HG02943 (cell line): Measurements from ENCODE around the gene CHST15.

Experiments
- ATAC-seq: cut with Tn5 transposase; IDR thresholded peaks from one replicate; pipeline ENCODE4 v1.9.1; 2021; ENCODE audit warnings: mild to moderate bottlenecking, low read depth, moderate library complexity; ENCODE audit not compliant: unreplicated experiment

CHST15 gene

GRCh38 chr10:124092860-124093773 lies at the start of gene CHST15:
TSS of gene CHST15 (minus strand) at chr10:124093598. CDS start at chr10:124046212, 47,386 bp downstream.
- ATAC-seq, result no peak

GRCh38 chr10:124142960-124143359 lies 49.6 kb upstream of the CHST15 start:
- ATAC-seq, result no peak

GRCh38 chr10:124142006-124142739 lies 48.8 kb upstream of the CHST15 start:
- no peak for ATAC-seq

- ATAC-seq, result no peak
Observed at GRCh38 chr10:124138883-124139348, 45.5 kb upstream of the CHST15 start.

DNA sequence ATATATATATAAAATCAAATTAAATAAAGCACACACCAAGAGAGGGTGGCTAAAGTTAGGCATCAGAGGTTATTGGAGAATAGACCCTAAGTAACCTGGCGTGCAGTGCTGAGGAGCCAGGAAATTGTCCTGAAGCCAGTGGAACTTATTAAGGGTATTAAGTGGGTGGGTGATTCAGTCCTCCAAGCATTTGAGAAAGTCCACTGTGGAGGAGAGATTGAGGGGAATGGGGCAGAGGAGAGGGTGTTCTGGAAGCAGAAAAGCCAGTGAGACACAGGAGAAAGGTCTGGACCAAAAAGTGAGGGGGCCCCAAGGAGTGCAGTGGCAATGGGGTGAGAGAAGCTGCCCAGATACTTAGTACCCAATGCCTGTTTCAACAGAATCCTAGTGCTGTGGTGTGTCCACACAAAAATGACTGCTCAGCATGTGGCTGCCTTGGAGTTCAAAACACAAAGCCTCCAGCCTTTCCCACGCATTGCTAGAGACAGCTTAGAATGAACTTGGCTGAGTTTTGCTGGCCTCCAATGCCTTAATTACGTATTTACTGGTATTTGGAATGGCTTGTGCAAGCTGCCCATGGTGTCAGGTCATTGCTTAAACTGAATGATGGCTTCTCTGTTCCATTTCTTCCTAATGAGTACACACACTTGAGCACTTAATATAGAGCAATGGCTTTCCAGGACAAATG lies 44.9 kb upstream of the CHST15 start:
- no peak for ATAC-seq

GRCh38 chr10:124134251-124134893 lies 41.0 kb upstream of the CHST15 start:
- no peak for ATAC-seq

DNA sequence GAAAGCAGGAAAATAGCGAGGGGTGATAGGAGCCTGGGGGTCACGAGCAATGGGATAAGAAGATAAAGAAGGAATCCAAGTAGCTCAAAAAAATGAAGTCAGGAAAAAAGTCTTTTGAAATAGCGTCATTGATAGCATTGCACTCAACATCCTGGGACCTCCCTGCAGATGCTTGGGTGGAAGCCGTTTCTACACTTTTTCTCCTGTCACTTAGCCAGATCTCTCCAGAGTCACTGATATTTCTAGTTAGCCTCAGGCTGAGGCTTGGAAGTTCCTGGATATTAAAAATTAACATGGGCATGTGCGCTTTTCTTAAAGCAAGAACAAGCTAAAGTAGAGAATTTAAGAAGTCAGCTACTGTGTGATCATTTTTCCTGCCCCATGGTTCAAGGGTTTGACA lies 39.5 kb upstream of the CHST15 start:
- ATAC-seq, result no peak

- ATAC-seq, result no peak
Observed at GRCh38 chr10:124132306-124132705, 38.9 kb upstream of the CHST15 start.

- no peak for ATAC-seq
Observed at GRCh38 chr10:124131172-124131571, 37.8 kb upstream of the CHST15 start.

- ATAC-seq, result no peak
Observed at GRCh38 chr10:124130198-124130900, 37.0 kb upstream of the CHST15 start.

DNA sequence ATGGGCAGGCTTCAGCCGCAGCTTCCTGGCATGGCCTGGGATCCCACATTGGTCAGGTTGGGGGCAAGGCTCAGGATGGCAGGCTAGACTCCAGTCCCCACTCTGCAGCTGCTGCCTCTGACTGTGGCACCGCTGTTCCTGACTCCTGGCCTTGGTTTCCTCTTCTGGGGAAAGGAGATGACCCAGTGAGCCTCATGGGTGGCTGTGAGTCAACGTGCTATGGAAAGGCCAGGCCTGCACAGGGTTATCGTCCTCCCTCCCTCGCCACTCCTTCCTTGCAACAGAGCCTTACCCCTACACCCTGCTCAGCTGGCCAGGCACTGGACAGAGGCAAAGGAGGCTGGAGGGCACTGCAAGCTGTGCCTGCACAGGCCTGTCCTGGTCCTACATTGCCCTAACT lies 36.1 kb upstream of the CHST15 start:
- ATAC-seq, result no peak

GRCh38 chr10:124128811-124129145 lies 35.4 kb upstream of the CHST15 start:
- ATAC-seq, result no peak

GRCh38 chr10:124127965-124128810 lies 34.8 kb upstream of the CHST15 start:
- no peak for ATAC-seq

DNA sequence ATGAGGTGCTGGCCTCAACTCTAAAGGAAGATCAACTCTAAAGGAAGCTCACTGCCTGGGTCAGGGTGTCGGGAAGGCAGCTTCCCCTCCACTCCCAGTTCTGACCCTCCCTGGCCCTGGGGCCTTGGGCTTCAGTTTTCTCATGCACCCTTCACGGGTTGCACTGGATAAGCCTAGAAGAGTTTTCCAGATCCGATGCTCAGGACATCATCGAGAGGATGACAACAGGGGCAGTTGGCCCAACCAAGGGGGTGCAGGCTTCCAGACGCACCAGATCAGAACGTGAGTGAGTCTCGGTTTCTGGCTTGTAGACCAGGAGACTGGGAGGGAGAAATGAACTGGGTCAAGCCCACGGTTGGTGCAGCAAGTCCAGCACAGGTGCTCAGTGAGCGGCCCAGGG lies 34.2 kb upstream of the CHST15 start:
- ATAC-seq, result no peak

- no peak for ATAC-seq
Observed at GRCh38 chr10:124126983-124127385, 33.6 kb upstream of the CHST15 start.

DNA sequence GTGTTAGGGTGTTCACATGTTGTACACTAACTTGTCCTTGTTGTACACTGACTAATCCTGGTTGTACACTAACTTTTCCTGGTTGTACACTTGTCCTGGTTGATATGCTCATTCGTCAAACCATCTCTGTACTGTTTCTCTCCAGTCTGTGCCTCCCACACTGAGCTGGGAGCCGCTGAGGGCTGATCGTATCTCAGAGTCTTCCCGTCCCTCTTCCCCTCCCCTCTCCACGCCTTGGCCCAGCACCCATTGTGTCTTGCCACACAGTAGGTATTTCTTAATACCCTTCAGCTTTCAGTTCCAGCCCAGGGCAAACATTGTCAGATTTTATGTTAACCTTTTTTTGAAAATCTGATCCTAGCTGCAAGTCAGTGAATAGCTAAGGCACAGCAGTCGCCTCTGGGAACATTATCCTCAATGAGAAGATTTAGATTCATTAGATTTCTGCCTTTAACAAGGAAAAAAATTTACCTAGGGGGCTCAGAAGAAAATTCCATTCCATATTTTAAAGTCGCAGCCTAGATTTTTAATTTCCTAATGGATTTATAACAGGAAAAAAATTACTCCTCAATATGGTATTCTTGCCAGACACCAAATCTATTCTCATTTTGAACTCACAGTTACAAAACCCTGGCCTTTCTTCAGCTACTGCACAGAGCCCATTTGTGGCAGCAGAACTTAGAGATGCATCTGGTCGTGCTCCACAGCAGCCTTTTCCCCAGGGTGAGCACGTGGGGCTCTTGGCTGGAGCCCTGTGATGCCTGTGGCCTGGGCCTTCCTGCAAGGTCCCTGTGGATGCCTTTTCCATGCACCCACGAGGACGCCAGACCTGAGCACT lies 33.0 kb upstream of the CHST15 start:
- no peak for ATAC-seq

- ATAC-seq, result no peak
Observed at GRCh38 chr10:124125305-124126116, 32.1 kb upstream of the CHST15 start.
